K562 (cell line): ENCODE results near the gene TPGS2. TPM values are rescaled to one million over a fixed set of nuclear protein-coding genes. Genes with fewer than 3 reads are reported as not detected.
"Not testable (repeated sequence)": the region's sequence is repeated elsewhere in the genome, so short reads cannot be mapped to it uniquely, and the experiment has no call there.

Experiments used
- ATAC-seq: fragments of 200-7000 bp; cut with Tn5 transposase; 3 replicates; pipeline ENCODE4 v1.9.1; 2020; ENCODE audit warnings: moderate library complexity
- BruUV-seq: library from RNA; stranded (reverse); fragments of 400-500 nt; replicated peaks from 2 replicates; lab custom pipeline; 2021; lab: Mats Ljungman, UMichigan
- CTCF ChIA-PET: fragments of 300-600 bp; formaldehyde crosslinking; extraction: SDS; loops from one replicate; lab custom pipeline; 2021; ENCODE audit warnings: low intra/inter-chr PET ratio; lab: Yijun Ruan, JAX
- POLR2A ChIA-PET: fragments of 300-600, 350-650 bp; sonication (Branson Sonifier 250); formaldehyde crosslinking; extraction: SDS; loops from one replicate; lab custom pipeline; 2021; ENCODE audit warnings: antibody characterized with exemption, inconsistent platforms; lab: Yijun Ruan, JAX
- DNase-seq, 4 experiments: peaks; one replicate each; pipeline versions ENCODE4 v3.0.0 to v3.0.0-alpha.2; 2011 to 2018; ENCODE audit warnings: low spot score in 3 of 4, mixed read lengths in 3 of 4; ENCODE audit errors: extremely low read depth in 1 of 4
- FAIRE-seq: peaks from 2 replicates; lab custom pipeline; 2011; peaks lifted over from hg19 to GRCh38; lab: Jason Lieb, UNC
- H2AFZ ChIP-seq: 2 replicates; pipeline ENCODE4 v1.6.0; 2011; ENCODE audit warnings: low read depth, low read length, control low read depth, inconsistent platforms
- H3K27ac ChIP-seq: fragments of 200-600 bp; 3 replicates; pipeline ENCODE4 v1.8.0; 2011; ENCODE audit warnings: low read depth, mild to moderate bottlenecking, control low read depth, inconsistent platforms, low read length, moderate library complexity, mixed read lengths; ENCODE audit errors: extremely low read depth
- H3K27me3 ChIP-seq, 2 experiments: fragments of 300-600 bp in 1 of 2; 2 replicates in 1 of 2; 3 replicates in 1 of 2; pipeline versions ENCODE4 v1.6.0 to v1.8.0; 2011; ENCODE audit warnings: inconsistent platforms in 2 of 2, low read length in 2 of 2, mild to moderate bottlenecking in 1 of 2, mixed read lengths in 1 of 2, moderate library complexity in 1 of 2; ENCODE audit not compliant: control insufficient read depth in 2 of 2, insufficient read depth in 2 of 2
- H3K36me3 ChIP-seq: fragments of 300-600 bp; 3 replicates; pipeline ENCODE4 v1.8.0; 2011; ENCODE audit warnings: mild to moderate bottlenecking, low read length, inconsistent platforms; ENCODE audit not compliant: control insufficient read depth, insufficient read depth
- H3K4me1 ChIP-seq, 2 experiments: fragments of 200-600 bp in 1 of 2; replicated peaks in 1 of 2; 2 replicates in 1 of 2; 3 replicates in 1 of 2; pipeline versions ENCODE4 v1.5.1 to v1.8.0; 2011; ENCODE audit warnings: inconsistent platforms in 2 of 2, low read length in 2 of 2, mild to moderate bottlenecking in 1 of 2, mixed read lengths in 1 of 2, moderate library complexity in 1 of 2; ENCODE audit not compliant: control insufficient read depth in 2 of 2, insufficient read depth in 2 of 2
- H3K4me2 ChIP-seq: 2 replicates; pipeline ENCODE4 v1.6.1; 2011; ENCODE audit warnings: low read length, control low read depth, inconsistent platforms, mixed read lengths; ENCODE audit not compliant: insufficient read depth
- H3K4me3 ChIP-seq: fragments of 200-600 bp; sonication (generic), shearing (Covaris generic); 2 replicates; pipeline ENCODE4 v1.5.1; 2016; ENCODE audit warnings: control low read depth, inconsistent platforms
- H3K79me2 ChIP-seq: fragments of 200-600 bp; 3 replicates; pipeline ENCODE4 v1.8.0; 2011; ENCODE audit warnings: low read length, inconsistent platforms; ENCODE audit not compliant: control insufficient read depth, insufficient read depth
- H3K9ac ChIP-seq, 2 experiments: 2 replicates each; pipeline versions ENCODE4 v1.6.0 to v1.6.1; 2011; ENCODE audit warnings: low read depth in 2 of 2, low read length in 2 of 2, control low read depth in 1 of 2, inconsistent platforms in 1 of 2, mild to moderate bottlenecking in 1 of 2, mixed read lengths in 1 of 2; ENCODE audit not compliant: insufficient read depth in 1 of 2
- H3K9me1 ChIP-seq: one replicate; pipeline ENCODE4 v1.6.0; 2011; ENCODE audit warnings: inconsistent platforms, mild to moderate bottlenecking, low read length, moderate library complexity; ENCODE audit not compliant: control insufficient read depth, insufficient read depth
- H3K9me3 ChIP-seq: replicated peaks from 2 replicates; pipeline ENCODE4 v1.5.1; 2011; ENCODE audit warnings: low read depth, low read length, inconsistent platforms; ENCODE audit not compliant: control insufficient read depth, insufficient read depth
- H4K20me1 ChIP-seq: replicated peaks from 2 replicates; pipeline ENCODE4 v1.6.1; 2011; ENCODE audit warnings: low read length, inconsistent platforms, mixed read lengths; ENCODE audit not compliant: control insufficient read depth, insufficient read depth
- BCOR ChIP-seq: fragments of 450-650 bp; IDR thresholded peaks from 2 replicates; pipeline ENCODE4 v1.6.1; 2016
- CHD4 ChIP-seq: fragments of 200-600 bp; sonication (generic); IDR thresholded peaks from 3 replicates; pipeline ENCODE4 v1.6.1; 2012; ENCODE audit warnings: low read depth, mild to moderate bottlenecking, mixed read lengths, low read length, inconsistent platforms; ENCODE audit not compliant: insufficient read depth, insufficient replicate concordance, poor library complexity, severe bottlenecking
- KDM1A ChIP-seq, 2 experiments: fragments of 450-650 bp; IDR thresholded peaks; 2 replicates each; pipeline ENCODE4 v1.6.1; 2016; ENCODE audit warnings: mild to moderate bottlenecking in 2 of 2
- RBM25 ChIP-seq: fragments of 200-400 bp; formaldehyde crosslinking; IDR thresholded peaks from 2 replicates; pipeline ENCODE4 v1.6.1; 2018; ENCODE audit warnings: low read length, low read depth, moderate library complexity; ENCODE audit not compliant: severe bottlenecking
- ZNF146 ChIP-seq: IDR thresholded peaks from one replicate; pipeline ENCODE4 v1.6.1; 2018; ENCODE audit warnings: missing compliant biosample characterization; ENCODE audit not compliant: unreplicated experiment
- in situ Hi-C: fragments of 300-500 bp; cut with MboI; formaldehyde crosslinking; loops from 4 replicates; pipeline ENCODE4 v1.15.0; 2018; ENCODE audit warnings: inconsistent platforms, mixed read lengths
- intact Hi-C: fragments of 100-400 bp; cut with micrococcal nuclease; formaldehyde crosslinking; loops from 2 replicates; pipeline ENCODE4 v1.14.2; 2022
- polyA plus RNA-seq, 8 experiments: library from polyadenylated mRNA; depleted of rRNA in 4 of 8; stranded (reverse) in 5 of 8; unstranded in 3 of 8; fragments of >200 nt; fragmentation: Nextera tagmentation in 2 of 8; fragmentation: Illumina TruSeq in 1 of 8; extraction: Ambion mirVana in 2 of 8; extraction: Trizol in 1 of 8; gene quantifications; 2 replicates each; pipeline versions ENCODE4 v1.2.1 to v1.2.3, GENCODE V29; 2011 to 2014; ENCODE audit warnings: inconsistent platforms in 1 of 8, missing spikeins in 1 of 8
- total RNA-seq, 7 experiments: library from RNA; depleted of rRNA in 6 of 7; stranded (reverse); fragments of >200 nt in 6 of 7; fragmentation: Illumina TruSeq in 2 of 7; extraction: Trizol in 2 of 7; gene quantifications; 2 replicates each; pipeline versions ENCODE4 v1.2.1 to v1.2.3, GENCODE V29; 2011 to 2021; ENCODE audit warnings: low replicate concordance in 1 of 7

Gene TPGS2
- total and polyA plus RNA-seq, 9 of the 15 experiments (the other 6 are each of a cell fraction or from before 2014, with no cell fraction given): 94.2 to 449 (median 134) TPM

DNA sequence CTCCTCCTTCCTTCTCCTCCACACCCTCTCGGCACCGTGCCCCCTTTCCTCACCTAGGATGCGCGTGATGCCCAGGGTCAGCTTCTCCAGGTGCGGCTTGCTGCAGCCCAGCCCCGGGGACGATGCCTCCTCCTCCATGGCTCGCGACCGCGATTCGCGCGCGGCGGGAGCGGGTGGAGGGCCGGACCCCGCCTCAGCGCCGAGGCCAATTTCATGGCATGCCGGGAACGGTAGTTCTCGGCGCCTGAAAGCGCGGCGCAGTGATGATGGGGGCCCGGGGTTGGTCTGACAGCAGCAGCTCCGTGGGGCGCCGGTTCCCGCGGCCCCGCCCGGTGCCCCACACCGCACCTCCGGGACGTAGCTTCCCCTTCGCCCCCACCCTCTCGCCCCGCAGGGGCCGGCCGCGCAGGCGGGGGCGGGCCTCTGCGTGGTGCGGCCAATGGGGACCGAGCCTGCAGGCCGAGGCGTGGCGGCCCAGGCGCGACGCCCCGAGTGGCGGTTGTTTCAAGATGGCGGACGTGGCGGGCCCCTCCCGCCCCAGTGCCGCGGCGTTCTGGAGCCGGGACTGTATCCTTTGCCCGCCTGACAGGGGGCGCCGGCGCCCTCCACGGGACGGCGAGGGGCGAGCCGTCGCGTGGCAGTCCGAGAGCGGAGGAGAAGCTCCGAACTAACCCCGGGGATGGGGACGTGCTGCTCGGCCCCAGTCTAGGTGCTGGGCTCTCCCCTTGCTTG is at the start of gene TPGS2, which contains the start of gene KIAA1328 (continued):
- TF ChIP-seq CHD4: no peak

DNA sequence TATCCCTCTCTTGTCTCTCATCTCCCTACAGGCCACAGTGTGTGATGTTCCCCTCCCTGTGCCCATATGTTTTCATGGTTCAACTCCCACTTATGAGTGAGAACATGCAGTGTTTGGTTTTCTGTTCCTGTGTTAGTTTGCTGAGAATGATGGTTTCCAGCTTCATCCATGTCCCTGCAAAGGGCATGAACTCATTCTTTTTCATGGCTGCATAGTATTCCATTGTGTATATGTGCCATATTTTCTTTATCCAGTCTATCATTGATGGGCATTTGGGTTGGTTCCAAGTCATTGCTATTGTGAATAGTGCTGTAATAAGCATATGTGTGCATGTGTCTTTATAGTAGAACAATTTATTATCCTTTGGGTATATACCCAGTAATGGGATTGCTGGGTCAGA is 45.0 kb upstream of the TPGS2 start:
- H4K20me1 ChIP-seq, BruUV-seq, H3K9me1 ChIP-seq, intact Hi-C loops, CTCF ChIA-PET, H3K4me2 ChIP-seq, in situ Hi-C loops, H3K36me3 ChIP-seq, ATAC-seq, DNase-seq, POLR2A ChIA-PET, H3K9ac ChIP-seq, H3K27me3 ChIP-seq, H3K4me1 ChIP-seq, H3K4me3 ChIP-seq, FAIRE-seq, H3K9me3 ChIP-seq, H2AFZ ChIP-seq, H3K27ac ChIP-seq, H3K79me2 ChIP-seq: not testable (repeated sequence)
- TF ChIP-seq KDM1A (IDR thresholded peaks at IDR 0.05): peak; percentile 22 to 45; a peak in 2 of 4 replicates
- TF ChIP-seq ZNF146 (CRISPR knock-in tag): peak; percentile 94
- TF ChIP-seq RBM25: peak; percentile 55
- peak; percentile 72 for TF ChIP-seq BCOR
